CD4-positive, alpha-beta T cell treated with Interleukin-6 at 100 ng/mL for 8 hours (primary cell): Measurements from ENCODE around the gene EXOC3L2.
A peak's percentile ranks its signal among the peaks of the same experiment; 100 is the strongest.

Source experiments
- DNase-seq: peaks from one replicate; pipeline ENCODE4 v3.0.0-alpha.2; 2020; ENCODE audit warnings: mixed read lengths, low spot score

EXOC3L2 gene

GRCh38 chr19:45218911-45219743 is 26.1 kb downstream of the EXOC3L2 start:
- no peak for DNase-seq

GRCh38 chr19:45218426-45218825 is 26.8 kb downstream of the EXOC3L2 start:
- DNase-seq: no peak

GRCh38 chr19:45217957-45218334 is 27.3 kb downstream of the EXOC3L2 start:
- no peak for DNase-seq

- no peak for DNase-seq
Measured at GRCh38 chr19:45217193-45217956, 27.8 kb downstream of the EXOC3L2 start.

GRCh38 chr19:45216667-45217066 is 28.5 kb downstream of the EXOC3L2 start:
- no peak for DNase-seq

- DNase-seq: no peak
Measured at GRCh38 chr19:45215391-45216191, 29.6 kb downstream of the EXOC3L2 start.

- DNase-seq: no peak
Measured at GRCh38 chr19:45213031-45213430, 32.2 kb downstream of the EXOC3L2 start.

- no peak for DNase-seq
Measured at GRCh38 chr19:45211751-45212381, 33.3 kb downstream of the EXOC3L2 start.

GRCh38 chr19:45206328-45206727 is 38.9 kb downstream of the EXOC3L2 start:
- DNase-seq: no peak

- DNase-seq: no peak
Measured at GRCh38 chr19:45205810-45206209, 39.4 kb downstream of the EXOC3L2 start.

GRCh38 chr19:45202637-45203036 is 42.6 kb downstream of the EXOC3L2 start:
- no peak for DNase-seq

GRCh38 chr19:45200568-45200967 is 44.6 kb downstream of the EXOC3L2 start:
- no peak for DNase-seq

- no peak for DNase-seq
Measured at GRCh38 chr19:45195764-45196163, 49.4 kb downstream of the EXOC3L2 start.

- no peak for DNase-seq
Measured at GRCh38 chr19:45191375-45191774, 53.8 kb downstream of the EXOC3L2 start.

- DNase-seq: no peak
Measured at GRCh38 chr19:45189971-45190370, 55.2 kb downstream of the EXOC3L2 start.

GRCh38 chr19:45187421-45188100 is 57.6 kb downstream of the EXOC3L2 start:
- peak; percentile 47 for DNase-seq

- DNase-seq: no peak
Measured at GRCh38 chr19:45186509-45187334, 58.5 kb downstream of the EXOC3L2 start.

- DNase-seq: no peak
Measured at GRCh38 chr19:45184115-45184514, 61.1 kb downstream of the EXOC3L2 start.

- DNase-seq: no peak
Measured at GRCh38 chr19:45182758-45183157, 62.4 kb downstream of the EXOC3L2 start.

- DNase-seq: no peak
Measured at GRCh38 chr19:45180936-45181335, 64.3 kb downstream of the EXOC3L2 start.
